Keratinocyte (primary cell): ENCODE measurements around the gene HMGCR.

ENCODE experiments used
- EZH2 ChIP-seq: IDR thresholded peaks from one replicate; pipeline ENCODE4 v1.6.1; 2012; ENCODE audit warnings: inconsistent platforms, mild to moderate bottlenecking, low read length, moderate library complexity
- TF ChIP-seq, protein P1 (sequence below), 3 experiments: IDR thresholded peaks in 1 of 3; conservative IDR thresholded peaks in 1 of 3; optimal IDR thresholded peaks in 1 of 3; 2 replicates in 2 of 3; 3 replicates in 1 of 3; pipeline versions ENCODE3 to v1.5.1; 2011; ENCODE audit warnings: low read length in 3 of 3, mild to moderate bottlenecking in 3 of 3, moderate library complexity in 2 of 3, control low read depth in 1 of 3, inconsistent platforms in 1 of 3; ENCODE audit not compliant: insufficient read depth in 2 of 3; ENCODE audit errors: extremely low read depth in 1 of 3

DNA sequence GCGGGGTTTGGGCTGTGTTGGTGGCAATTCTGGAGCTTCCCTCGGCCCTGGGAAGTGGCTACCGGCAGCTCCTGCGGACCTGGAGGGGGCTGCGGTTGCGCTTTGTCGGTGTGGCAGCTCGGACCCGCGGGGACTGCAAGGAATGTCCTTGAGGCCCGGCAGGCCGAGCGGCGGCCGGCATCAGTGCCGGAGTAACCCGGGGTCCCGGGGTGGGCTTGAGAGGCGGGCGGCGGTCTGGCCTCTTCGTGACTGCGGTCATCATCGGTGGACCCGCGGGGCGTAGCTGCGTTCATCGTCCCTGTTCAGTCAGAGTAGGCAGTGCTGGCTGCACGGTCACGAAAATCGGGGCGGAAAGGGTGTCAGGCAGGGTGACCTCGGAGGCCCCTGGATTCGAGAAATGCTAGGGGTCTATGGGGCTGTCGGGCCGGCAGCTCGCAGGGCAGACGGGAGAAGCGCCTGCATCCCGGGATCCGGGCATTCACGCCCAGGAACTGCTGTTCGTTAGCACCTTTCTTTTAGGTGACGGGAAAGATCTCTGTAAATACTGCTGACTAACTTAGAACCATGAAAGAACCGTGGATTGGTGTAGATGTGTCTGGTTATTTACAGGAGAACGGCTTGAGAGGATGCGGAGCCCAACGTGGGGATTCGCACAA lies 474 bp downstream of the HMGCR start:
- TF ChIP-seq, protein P1, sequence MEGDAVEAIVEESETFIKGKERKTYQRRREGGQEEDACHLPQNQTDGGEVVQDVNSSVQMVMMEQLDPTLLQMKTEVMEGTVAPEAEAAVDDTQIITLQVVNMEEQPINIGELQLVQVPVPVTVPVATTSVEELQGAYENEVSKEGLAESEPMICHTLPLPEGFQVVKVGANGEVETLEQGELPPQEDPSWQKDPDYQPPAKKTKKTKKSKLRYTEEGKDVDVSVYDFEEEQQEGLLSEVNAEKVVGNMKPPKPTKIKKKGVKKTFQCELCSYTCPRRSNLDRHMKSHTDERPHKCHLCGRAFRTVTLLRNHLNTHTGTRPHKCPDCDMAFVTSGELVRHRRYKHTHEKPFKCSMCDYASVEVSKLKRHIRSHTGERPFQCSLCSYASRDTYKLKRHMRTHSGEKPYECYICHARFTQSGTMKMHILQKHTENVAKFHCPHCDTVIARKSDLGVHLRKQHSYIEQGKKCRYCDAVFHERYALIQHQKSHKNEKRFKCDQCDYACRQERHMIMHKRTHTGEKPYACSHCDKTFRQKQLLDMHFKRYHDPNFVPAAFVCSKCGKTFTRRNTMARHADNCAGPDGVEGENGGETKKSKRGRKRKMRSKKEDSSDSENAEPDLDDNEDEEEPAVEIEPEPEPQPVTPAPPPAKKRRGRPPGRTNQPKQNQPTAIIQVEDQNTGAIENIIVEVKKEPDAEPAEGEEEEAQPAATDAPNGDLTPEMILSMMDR (optimal IDR thresholded peaks at IDR 0.05 in 1 of 3, IDR thresholded peaks at IDR 0.05 in 1 of 3, conservative IDR thresholded peaks at IDR 0.05 in 1 of 3; ENCODE audit: extremely low read depth in 1 of 3, insufficient read depth in 2 of 3, low read length in 3 of 3): no peak
- no peak for TF ChIP-seq EZH2
